GM12872 (cell line): ENCODE data around the gene PMP22.

ENCODE experiments used
- CTCF ChIP-seq: IDR thresholded peaks from 3 replicates; pipeline ENCODE4 v1.5.1; 2011; ENCODE audit warnings: low read depth, mild to moderate bottlenecking, low read length, moderate library complexity; ENCODE audit not compliant: insufficient read depth

PMP22 gene

DNA sequence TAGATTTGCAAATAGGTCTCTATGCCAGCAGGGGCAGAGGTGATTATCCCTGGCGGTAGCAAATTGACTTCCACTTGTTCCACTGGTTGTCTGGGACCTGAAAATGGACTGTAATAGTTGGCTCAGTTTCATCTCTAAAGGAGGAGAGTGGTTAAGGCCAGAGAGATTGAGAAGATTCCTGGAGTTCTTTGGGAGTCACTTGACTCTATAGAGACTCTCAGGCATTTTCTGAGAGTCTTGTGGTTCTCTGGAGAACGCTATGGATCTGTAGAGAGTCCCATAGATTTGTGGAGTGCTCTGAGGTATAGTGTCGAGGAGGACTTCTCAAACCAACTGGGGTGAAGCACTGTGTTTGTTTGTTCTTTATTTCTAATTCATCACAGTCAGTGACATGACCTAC lies 8.9 kb upstream of the PMP22 start:
- TF ChIP-seq CTCF: no peak

DNA sequence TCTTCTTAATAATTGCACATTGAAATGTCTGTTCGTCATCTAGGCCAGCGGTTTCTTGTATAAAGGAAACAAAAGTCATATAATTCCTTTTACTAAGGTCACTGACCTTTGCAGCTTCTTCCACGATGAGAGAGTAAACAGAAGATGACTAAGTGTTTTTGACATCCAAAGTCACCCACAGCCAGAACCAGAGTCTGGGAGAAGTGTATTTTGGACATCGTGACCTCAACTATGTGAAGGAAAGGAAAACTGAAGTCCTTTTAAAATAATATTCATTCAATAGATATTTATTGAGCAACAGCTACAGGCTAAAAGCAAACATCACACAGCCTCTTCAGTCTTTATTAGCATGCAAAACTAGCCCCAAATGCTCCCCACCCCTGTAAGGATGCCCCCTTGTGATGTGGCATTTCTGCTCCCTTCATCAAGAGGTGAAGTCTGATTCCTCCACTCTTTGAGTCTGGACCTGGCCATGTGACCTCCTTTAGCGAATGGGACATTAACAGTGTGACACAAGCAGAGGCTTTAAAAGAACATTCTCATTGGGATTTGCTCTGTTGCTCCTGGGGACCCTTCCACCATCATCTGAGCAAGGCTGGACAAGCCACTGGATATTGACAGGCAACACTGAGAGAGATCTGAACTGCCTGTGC lies 8.1 kb upstream of the PMP22 start:
- TF ChIP-seq CTCF: no peak

DNA sequence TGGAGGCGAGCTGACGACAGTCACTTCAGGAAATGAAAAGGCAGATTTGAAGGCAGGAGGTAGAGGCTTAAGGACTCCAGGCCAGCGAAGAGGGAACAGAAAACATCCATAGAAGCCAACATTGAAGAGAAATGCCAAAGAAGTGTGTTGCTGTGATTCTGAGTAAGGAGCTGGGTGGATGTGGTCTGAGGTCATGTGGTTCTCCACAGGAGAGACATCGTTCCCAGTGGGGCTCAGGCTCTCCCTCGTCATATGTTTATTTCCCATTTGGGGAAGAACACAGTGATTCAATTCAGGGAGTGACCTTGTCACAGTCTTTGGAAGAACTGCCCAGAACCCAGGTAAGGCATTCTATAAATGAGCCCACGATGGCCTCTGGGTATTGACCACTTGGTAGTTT lies 6.6 kb upstream of the PMP22 start:
- TF ChIP-seq CTCF: no peak

GRCh38 chr17:15270628-15271381 lies 5.7 kb upstream of the PMP22 start:
- no peak for TF ChIP-seq CTCF

DNA sequence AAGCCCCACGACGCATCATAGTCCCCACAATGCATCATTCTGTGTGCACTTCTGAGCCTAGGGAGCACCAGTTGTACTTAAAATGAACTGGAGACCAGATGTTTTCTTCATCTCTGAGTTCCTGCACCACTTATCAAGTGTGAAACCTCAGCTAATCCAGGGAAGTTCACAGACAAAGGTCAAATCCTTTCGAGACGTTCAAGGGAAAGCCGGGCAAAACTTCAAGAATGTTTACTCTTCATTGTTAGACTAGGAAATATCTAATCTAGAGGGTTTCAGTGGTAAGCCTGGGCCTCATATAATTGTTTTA lies 4.6 kb upstream of the PMP22 start:
- TF ChIP-seq CTCF: no peak

GRCh38 chr17:15269087-15269779 lies 4.1 kb upstream of the PMP22 start:
- no peak for TF ChIP-seq CTCF

DNA sequence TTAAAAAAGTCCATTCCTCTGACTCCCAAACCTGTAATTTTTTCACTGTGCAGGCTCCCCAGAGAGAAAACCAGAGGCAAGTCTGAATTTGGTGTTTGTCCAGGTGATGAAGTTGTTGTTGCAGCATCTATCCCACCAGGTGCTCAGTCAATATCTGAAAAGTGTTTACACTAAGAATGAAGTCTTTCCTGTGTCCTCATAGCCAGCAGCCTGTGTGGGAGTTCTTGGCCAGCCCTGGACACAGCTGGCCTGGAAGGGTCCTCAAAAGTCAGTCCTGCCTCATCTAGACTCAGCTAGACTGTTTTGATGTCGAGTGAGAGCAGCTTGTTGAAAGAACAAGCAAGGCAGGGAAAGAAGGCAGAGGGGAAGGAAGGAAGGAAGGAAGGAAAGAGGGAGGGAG lies 3.3 kb upstream of the PMP22 start:
- TF ChIP-seq CTCF: no peak
